HepG2 (cell line): ENCODE measurements around the gene GNA15. TPM values are rescaled to one million over a fixed set of nuclear protein-coding genes. Genes with fewer than 3 reads are reported as not detected.

ENCODE experiments used
- ELF4 ChIP-seq: sonication (generic); formaldehyde crosslinking; IDR thresholded peaks from 2 replicates; pipeline ENCODE4 v1.5.0; 2020; ENCODE audit warnings: missing genetic modification reagents, mild to moderate bottlenecking, moderate library complexity, borderline replicate concordance
- ELK4 ChIP-seq: sonication (generic); formaldehyde crosslinking; IDR thresholded peaks from 2 replicates; pipeline ENCODE4 v1.9.0; 2021; ENCODE audit warnings: missing genetic modification reagents, borderline replicate concordance
- FOXK2 ChIP-seq: fragments of 450-650 bp; IDR thresholded peaks from 2 replicates; pipeline ENCODE4 v1.6.1; 2016
- GATAD1 ChIP-seq: IDR thresholded peaks from 2 replicates; pipeline ENCODE4 v1.6.1; 2016; ENCODE audit warnings: missing genetic modification reagents, missing compliant biosample characterization
- HNF4G ChIP-seq, 2 experiments: sonication (generic) in 1 of 2; formaldehyde crosslinking in 1 of 2; IDR thresholded peaks; 2 replicates each; pipeline versions ENCODE4 v1.4.0 to v1.6.1; 2011 to 2020; ENCODE audit warnings: borderline replicate concordance in 2 of 2, low read depth in 2 of 2, mild to moderate bottlenecking in 2 of 2, low read length in 1 of 2, missing genetic modification reagents in 1 of 2, moderate library complexity in 1 of 2
- MAX ChIP-seq: IDR thresholded peaks from 2 replicates; pipeline ENCODE4 v1.6.1; 2012; ENCODE audit warnings: inconsistent platforms
- MAZ ChIP-seq, 2 experiments: sonication (generic) in 1 of 2; formaldehyde crosslinking in 1 of 2; IDR thresholded peaks; 2 replicates each; pipeline versions ENCODE4 v1.5.0 to v1.6.1; 2012 to 2020; ENCODE audit warnings: low read depth in 2 of 2, mild to moderate bottlenecking in 2 of 2, borderline replicate concordance in 1 of 2, improper control_type of control experiment in 1 of 2, low read length in 1 of 2, missing genetic modification reagents in 1 of 2, moderate library complexity in 1 of 2
- NCOA5 ChIP-seq: sonication (generic); formaldehyde crosslinking; IDR thresholded peaks from 2 replicates; pipeline ENCODE4 v1.4.0; 2020; ENCODE audit warnings: missing genetic modification reagents
- PHF8 ChIP-seq: sonication (generic); formaldehyde crosslinking; IDR thresholded peaks from 2 replicates; pipeline ENCODE4 v1.5.0; 2020; ENCODE audit warnings: missing genetic modification reagents
- SKI ChIP-seq: fragments of 450-650 bp; IDR thresholded peaks from one replicate; pipeline ENCODE4 v1.6.1; 2018; ENCODE audit warnings: mild to moderate bottlenecking; ENCODE audit not compliant: partially characterized antibody
- SNAPC2 ChIP-seq: sonication (generic); formaldehyde crosslinking; IDR thresholded peaks from 2 replicates; pipeline ENCODE4 v1.8.1; 2022; ENCODE audit warnings: mild to moderate bottlenecking, missing genetic modification reagents
- SP2 ChIP-seq: sonication (generic); formaldehyde crosslinking; IDR thresholded peaks from 2 replicates; pipeline ENCODE4 v1.5.1; 2020; ENCODE audit warnings: mild to moderate bottlenecking, missing genetic modification reagents
- THAP11 ChIP-seq: IDR thresholded peaks from 2 replicates; pipeline ENCODE4 v1.6.1; 2016; ENCODE audit warnings: missing biosample characterization, missing genetic modification reagents
- TOE1 ChIP-seq: sonication (generic); formaldehyde crosslinking; IDR thresholded peaks from 2 replicates; pipeline ENCODE4 v1.4.0; 2020; ENCODE audit warnings: mild to moderate bottlenecking, missing genetic modification reagents
- TSC22D2 ChIP-seq: sonication (generic); formaldehyde crosslinking; IDR thresholded peaks from 2 replicates; pipeline ENCODE4 v1.5.1; 2020; ENCODE audit warnings: missing genetic modification reagents, mild to moderate bottlenecking, borderline replicate concordance
- ZFY ChIP-seq: sonication (generic); formaldehyde crosslinking; IDR thresholded peaks from 2 replicates; pipeline ENCODE4 v1.4.0; 2020; ENCODE audit warnings: missing genetic modification reagents
- ZNF143 ChIP-seq: sonication (generic); formaldehyde crosslinking; IDR thresholded peaks from 2 replicates; pipeline ENCODE4 v1.4.0; 2020; ENCODE audit warnings: missing genetic modification reagents
- ZNF280D ChIP-seq: sonication (generic); formaldehyde crosslinking; IDR thresholded peaks from 2 replicates; pipeline ENCODE4 v1.5.1; 2020; ENCODE audit warnings: mild to moderate bottlenecking, missing genetic modification reagents
- ZNF550 ChIP-seq: sonication (generic); formaldehyde crosslinking; IDR thresholded peaks from 2 replicates; pipeline ENCODE4 v1.4.0; 2020; ENCODE audit warnings: mild to moderate bottlenecking, missing genetic modification reagents, borderline replicate concordance
- ZNF563 ChIP-seq: sonication (generic); formaldehyde crosslinking; IDR thresholded peaks from 2 replicates; pipeline ENCODE4 v1.8.0; 2022; ENCODE audit warnings: mild to moderate bottlenecking, moderate library complexity, missing genetic modification reagents
- ZNF670 ChIP-seq: sonication (generic); formaldehyde crosslinking; IDR thresholded peaks from 2 replicates; pipeline ENCODE4 v1.8.0; 2022; ENCODE audit warnings: mild to moderate bottlenecking, missing genetic modification reagents, borderline replicate concordance
- ZNF780A ChIP-seq: sonication (generic); formaldehyde crosslinking; IDR thresholded peaks from 2 replicates; pipeline ENCODE4 v1.8.0; 2022; ENCODE audit warnings: mild to moderate bottlenecking, missing genetic modification reagents, moderate library complexity
- ZSCAN29 ChIP-seq: sonication (generic); formaldehyde crosslinking; conservative IDR thresholded peaks from 2 replicates; pipeline ENCODE4 v1.4.0; 2020; ENCODE audit warnings: mild to moderate bottlenecking, missing genetic modification reagents
- polyA plus RNA-seq, 8 experiments: library from polyadenylated mRNA; depleted of rRNA in 3 of 8; stranded (reverse) in 7 of 8; unstranded in 1 of 8; fragments of >200 nt; fragmentation: Illumina TruSeq in 4 of 8; extraction: Trizol in 4 of 8; gene quantifications; 2 replicates each; pipeline versions ENCODE4 v1.2.1 to v1.2.3, GENCODE V29; 2011 to 2016; ENCODE audit warnings: low read depth in 4 of 8, missing spikeins in 1 of 8, mixed read lengths in 1 of 8; ENCODE audit not compliant: insufficient read depth in 1 of 8
- total RNA-seq, 5 experiments: library from RNA; depleted of rRNA; stranded (reverse); fragments of >200 nt; fragmentation: Illumina TruSeq; extraction: Trizol; gene quantifications; 2 replicates each; pipeline ENCODE4 v1.2.3, GENCODE V29; 2016; ENCODE audit warnings: low read depth in 1 of 5

GNA15 gene
- total and polyA plus RNA-seq, 2 of the 13 experiments (the other 11 are each of a cell fraction or from before 2014, with no cell fraction given) = not detected

- TF ChIP-seq ZNF280D (no peak), MAZ (IDR thresholded peaks at IDR 0.05; ENCODE audit: borderline replicate concordance, low read depth, low read length) (0 out of 2 replicates have a peak, but pooled peaks have one; percentile 24), MAZ (CRISPR knock-in tag; IDR thresholded peaks at IDR 0.05; ENCODE audit: low read depth) (no peak; the same call in 1 of the 2 replicates), TOE1 (CRISPR knock-in tag) (no peak), NCOA5 (CRISPR knock-in tag) (no peak), ZSCAN29 (CRISPR knock-in tag) (no peak), ZNF143 (CRISPR knock-in tag) (no peak; the same call in 1 of the 2 replicates), ZNF670 (CRISPR knock-in tag) (no peak), SNAPC2 (CRISPR knock-in tag) (no peak), ZNF550 (CRISPR knock-in tag) (no peak), FOXK2 (no peak), GATAD1 (no peak), HNF4G (IDR thresholded peaks at IDR 0.05; ENCODE audit: borderline replicate concordance, low read depth, low read length) (peak; percentile 86), HNF4G (CRISPR knock-in tag; IDR thresholded peaks at IDR 0.05; ENCODE audit: borderline replicate concordance, low read depth) (peak; percentile 60; the same call in 1 of the 2 replicates), THAP11 (CRISPR knock-in tag) (0 out of 2 replicates have a peak, but pooled peaks have one; percentile 13), ELF4 (no peak), PHF8 (CRISPR knock-in tag) (no peak), TSC22D2 (CRISPR knock-in tag) (no peak), SP2 (no peak), ZFY (CRISPR knock-in tag) (peak; percentile 35), ZNF563 (CRISPR knock-in tag) (peak; percentile 25; the same call in 1 of the 2 replicates), SKI (no peak), ELK4 (CRISPR knock-in tag) (no peak), MAX (peak; percentile 29; the same call in 1 of the 2 replicates), ZNF780A (CRISPR knock-in tag) (no peak)
Observed at GRCh38 chr19:3096902-3097326, 38.9 kb upstream of the GNA15 start (continued).
